Measurements from ENCODE around the gene S100PBP.

Gene S100PBP

DNA sequence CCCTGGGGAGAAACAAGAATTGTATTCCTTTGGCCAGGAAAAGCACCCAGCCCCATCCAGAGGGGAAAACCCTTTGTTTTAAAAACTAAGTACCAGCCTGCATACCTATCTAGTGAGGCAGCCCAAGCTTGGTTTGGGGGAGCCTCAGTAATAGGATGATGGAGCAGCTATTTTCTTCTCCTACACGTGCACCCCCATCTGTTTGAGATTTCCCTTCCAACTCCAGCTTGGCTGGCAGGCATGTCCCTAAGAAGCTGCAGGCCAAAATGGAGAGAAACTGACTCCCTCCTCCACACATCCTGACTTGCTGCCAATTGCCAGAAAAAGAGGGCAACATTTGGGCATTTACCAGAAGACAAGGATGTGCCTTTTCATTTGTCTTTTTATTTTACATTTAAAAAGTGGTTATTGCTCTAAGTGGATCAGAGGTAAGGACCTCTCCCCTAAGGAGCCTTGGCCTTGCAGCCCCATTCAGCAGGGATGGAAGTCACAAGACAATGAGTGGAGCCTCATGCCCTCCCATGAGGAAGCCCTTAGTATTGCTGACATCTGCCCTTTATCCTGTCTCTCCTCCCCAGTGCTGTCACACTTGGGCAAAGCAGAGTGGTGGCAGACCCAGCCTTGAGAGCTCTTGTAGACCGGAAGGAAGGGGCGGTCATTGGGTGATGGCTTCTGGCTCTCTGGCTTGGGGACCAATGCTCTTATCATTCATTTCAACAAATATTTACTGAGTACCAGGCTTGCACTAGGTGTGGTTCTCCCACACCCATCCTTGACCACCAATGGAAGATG is 44.6 kb downstream of the S100PBP start:
- peaks cover 36% of the 10 kb centered on the region for H3K36me3 ChIP-seq (ENCODE audit: insufficient read depth, low read length)
- H3K4me3 ChIP-seq (ENCODE audit: low read length): no peak overlapping the region
- H3K27me3 ChIP-seq (ENCODE audit: insufficient read depth, low read length): no peaks in the 10 kb centered on the region
- no peak overlapping the region for H2AFZ ChIP-seq (ENCODE audit: low read depth, low read length)
- no peaks in the 10 kb centered on the region for H3K4me1 ChIP-seq (ENCODE audit: insufficient read depth, low read length)
- no peaks in the 10 kb centered on the region for H3K9me3 ChIP-seq (ENCODE audit: low read length)

DNA sequence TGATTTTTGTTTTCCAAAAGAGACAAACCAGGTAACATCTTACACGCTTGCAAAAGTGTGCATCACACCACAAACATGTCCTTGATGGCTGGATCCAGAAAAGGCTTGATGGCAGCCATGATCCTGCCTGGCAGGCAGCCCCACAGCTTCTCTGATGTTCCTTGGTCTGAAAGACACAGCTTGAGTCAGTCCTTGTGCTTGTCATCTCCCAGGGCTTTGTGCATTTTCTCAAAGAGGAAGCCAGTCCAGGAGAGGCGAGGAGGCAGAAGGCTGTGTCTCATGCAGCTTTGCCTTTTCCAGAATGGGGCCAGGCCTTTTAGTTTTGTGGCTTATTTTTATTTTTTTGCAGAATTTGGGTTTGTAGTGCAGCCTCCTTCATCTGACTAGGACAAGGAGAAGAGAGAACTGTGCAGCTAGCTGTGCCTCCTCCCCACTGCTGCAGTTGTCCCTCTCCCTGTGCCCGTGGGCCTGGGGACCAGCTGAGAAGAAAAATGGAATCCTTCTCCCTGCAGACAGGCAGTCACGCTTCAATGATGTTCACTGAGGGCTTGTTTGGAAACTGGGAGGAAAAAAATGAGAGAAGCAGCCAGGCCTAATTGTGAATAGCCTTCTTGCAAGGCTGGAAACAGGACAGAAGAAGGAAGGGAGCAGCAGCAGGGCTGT is 45.9 kb downstream of the S100PBP start:
- no peaks in the 10 kb centered on the region for H3K9me3 ChIP-seq (ENCODE audit: low read length)
- H3K36me3 ChIP-seq (ENCODE audit: insufficient read depth, low read length): peaks cover 31% of the 10 kb centered on the region
- H3K4me3 ChIP-seq (ENCODE audit: low read length): no peak overlapping the region
- H3K27me3 ChIP-seq (ENCODE audit: insufficient read depth, low read length): no peaks in the 10 kb centered on the region
- H3K4me1 ChIP-seq (ENCODE audit: insufficient read depth, low read length): no peaks in the 10 kb centered on the region
- no peak overlapping the region for H2AFZ ChIP-seq (ENCODE audit: low read depth, low read length)

DNA sequence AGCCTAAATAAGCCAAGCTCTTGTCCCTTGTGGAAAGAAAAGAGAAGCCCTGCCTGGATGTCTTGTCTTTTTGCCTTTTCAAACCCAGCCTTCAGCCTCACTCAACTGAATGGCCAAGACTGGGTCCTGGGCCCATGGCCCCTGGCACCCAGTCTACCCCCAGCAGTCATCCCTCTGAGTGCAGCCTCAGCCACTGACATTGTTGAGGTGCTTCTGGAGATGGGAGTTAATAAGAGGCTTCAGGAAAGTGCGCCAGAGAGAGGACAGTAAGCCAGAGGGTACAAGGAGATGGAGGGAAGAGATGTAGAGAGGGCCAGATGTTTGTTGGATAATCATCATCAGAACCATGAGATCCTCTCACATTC is 46.4 kb downstream of the S100PBP start:
- H3K4me3 ChIP-seq (ENCODE audit: low read length): no peak overlapping the region
- H3K9me3 ChIP-seq (ENCODE audit: low read length): no peaks in the 10 kb centered on the region
- no peaks in the 10 kb centered on the region for H3K27me3 ChIP-seq (ENCODE audit: insufficient read depth, low read length)

DNA sequence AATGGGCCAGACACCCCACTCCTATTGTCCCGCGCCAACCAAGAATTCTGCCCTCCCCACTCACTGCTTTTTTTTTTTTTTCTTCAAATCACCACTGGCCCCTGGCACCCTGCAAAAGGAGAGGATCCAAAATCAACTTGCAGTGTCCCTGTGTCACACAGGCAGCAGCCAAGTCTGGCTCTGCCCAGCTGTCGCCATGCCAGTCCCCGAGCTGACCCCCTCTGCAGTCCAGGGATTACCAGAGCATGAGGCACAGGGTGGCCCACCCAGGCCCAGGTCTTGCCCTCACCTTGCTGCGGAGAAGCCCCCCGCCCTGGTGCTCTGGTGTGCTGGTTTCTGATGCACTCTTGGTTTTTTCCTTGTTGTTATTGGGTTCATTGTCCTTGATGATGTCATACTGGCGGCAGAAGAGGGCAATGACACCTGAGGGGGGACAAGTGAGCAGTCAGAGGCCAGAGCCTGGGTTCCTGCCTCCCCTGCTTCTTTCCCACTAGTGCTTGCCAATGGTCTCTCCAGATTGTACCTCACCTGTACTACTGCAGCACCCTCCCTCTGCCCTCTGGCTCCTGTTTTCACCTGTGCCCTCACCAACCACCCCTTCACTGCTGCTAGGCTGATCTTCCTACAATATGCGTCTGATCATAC is 47.0 kb downstream of the S100PBP start:
- peaks cover 31% of the 10 kb centered on the region for H3K36me3 ChIP-seq (ENCODE audit: insufficient read depth, low read length)
- no peaks in the 10 kb centered on the region for H3K9me3 ChIP-seq (ENCODE audit: low read length)
- no peak overlapping the region for H3K4me3 ChIP-seq (ENCODE audit: low read length)
- no peak overlapping the region for H2AFZ ChIP-seq (ENCODE audit: low read depth, low read length)
- no peaks in the 10 kb centered on the region for H3K27me3 ChIP-seq (ENCODE audit: insufficient read depth, low read length)
- no peaks in the 10 kb centered on the region for H3K4me1 ChIP-seq (ENCODE audit: insufficient read depth, low read length)

More for the DNA sequence above, 46.4 kb downstream of the S100PBP start:
- Histone ChIP-seq H3K4me1 (ENCODE audit: insufficient read depth, low read length) (no peaks in the 10 kb centered on the region), H2AFZ (ENCODE audit: low read depth, low read length) (no peak overlapping the region), H3K36me3 (ENCODE audit: insufficient read depth, low read length) (peaks cover 31% of the 10 kb centered on the region)

DNA sequence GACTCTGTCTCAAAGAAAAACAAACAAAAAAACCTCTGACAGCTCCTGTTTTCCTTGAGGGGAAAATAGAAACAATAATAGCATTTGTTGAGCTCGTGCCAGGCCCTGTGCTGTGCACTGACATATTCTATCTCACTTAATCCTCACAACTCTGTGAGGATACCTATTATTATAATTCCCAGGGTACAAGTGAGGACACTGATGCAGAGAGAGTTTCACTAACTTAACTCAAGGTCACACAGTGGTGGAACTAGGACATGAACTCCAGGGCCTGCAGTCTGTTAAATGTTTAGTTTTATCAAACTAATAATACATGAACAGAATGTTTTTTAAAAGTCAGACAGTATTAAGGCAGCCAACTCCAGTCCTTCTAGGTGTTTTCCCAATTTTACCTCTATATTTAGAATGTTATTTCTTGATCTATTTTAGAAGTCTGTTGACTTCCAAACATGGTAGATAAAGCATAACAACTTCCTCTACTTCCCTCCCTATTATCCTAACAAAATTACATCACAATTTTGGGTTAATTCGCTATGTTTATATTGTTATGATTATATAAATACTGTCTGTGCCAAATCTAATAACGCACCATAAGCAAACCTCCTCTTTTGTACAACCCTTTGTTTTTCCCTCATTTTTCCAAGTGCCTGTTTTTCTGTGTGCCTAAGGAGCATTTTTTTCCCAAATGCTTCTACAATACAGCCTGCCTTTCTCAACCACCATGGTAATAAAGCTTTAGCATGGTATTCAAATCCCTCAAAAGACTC is 48.4 kb downstream of the S100PBP start:
- Histone ChIP-seq H3K36me3 (ENCODE audit: insufficient read depth, low read length) (peaks cover 30% of the 10 kb centered on the region), H3K9me3 (ENCODE audit: low read length) (no peaks in the 10 kb centered on the region), H3K4me1 (ENCODE audit: insufficient read depth, low read length) (peaks cover 9% of the 10 kb centered on the region), H3K4me3 (ENCODE audit: low read length) (no peak overlapping the region), H2AFZ (ENCODE audit: low read depth, low read length) (no peak overlapping the region), H3K27me3 (ENCODE audit: insufficient read depth, low read length) (no peaks in the 10 kb centered on the region)

DNA sequence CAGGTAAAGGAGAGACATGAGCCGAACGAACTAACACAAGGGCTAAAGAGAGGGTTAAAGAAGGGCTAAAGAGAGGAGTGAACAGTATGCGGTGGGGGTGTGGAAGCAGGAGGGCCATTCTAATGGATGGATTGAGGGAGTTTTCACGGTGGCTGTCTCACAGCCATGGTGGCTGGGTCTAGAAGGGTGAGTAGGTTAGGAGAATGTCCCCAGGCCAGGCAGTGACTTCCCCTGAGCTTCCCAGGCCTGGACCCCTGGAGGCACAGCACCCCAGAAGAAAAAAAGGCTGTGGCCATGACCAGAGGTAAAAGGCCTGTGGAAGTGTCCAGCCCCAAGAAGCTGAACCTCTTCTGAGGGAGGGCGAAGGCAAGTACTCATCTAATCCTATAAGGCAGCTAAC is 49.7 kb downstream of the S100PBP start:
- H3K4me3 ChIP-seq (ENCODE audit: low read length): no peak overlapping the region
- H3K36me3 ChIP-seq (ENCODE audit: insufficient read depth, low read length): peaks cover 23% of the 10 kb centered on the region
- H3K9me3 ChIP-seq (ENCODE audit: low read length): no peaks in the 10 kb centered on the region
- no peak overlapping the region for H2AFZ ChIP-seq (ENCODE audit: low read depth, low read length)
- H3K4me1 ChIP-seq (ENCODE audit: insufficient read depth, low read length): peaks cover 19% of the 10 kb centered on the region
- no peaks in the 10 kb centered on the region for H3K27me3 ChIP-seq (ENCODE audit: insufficient read depth, low read length)

DNA sequence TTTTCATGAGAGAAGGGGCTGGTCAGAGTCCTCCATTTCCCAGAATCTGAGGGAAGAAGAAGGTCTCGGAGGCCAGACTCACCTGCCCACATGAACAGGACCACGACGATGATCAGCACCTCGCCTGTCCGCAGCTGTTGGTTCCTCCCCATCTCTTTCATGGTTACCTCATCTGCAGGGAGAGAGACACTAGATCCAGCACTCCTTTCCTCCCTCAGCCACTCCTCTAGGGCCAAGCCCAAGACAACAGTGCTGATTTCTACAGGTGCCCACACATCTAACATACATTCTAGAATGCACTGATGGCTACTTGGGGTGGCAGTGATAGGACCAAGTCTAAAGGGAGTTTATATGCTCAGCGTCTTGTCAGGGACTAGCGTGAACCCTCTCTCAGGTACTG is 50.2 kb downstream of the S100PBP start:
- H3K4me1 ChIP-seq (ENCODE audit: insufficient read depth, low read length): peaks cover 21% of the 10 kb centered on the region
- H2AFZ ChIP-seq (ENCODE audit: low read depth, low read length): no peak overlapping the region
- no peaks in the 10 kb centered on the region for H3K27me3 ChIP-seq (ENCODE audit: insufficient read depth, low read length)
- no peak overlapping the region for H3K4me3 ChIP-seq (ENCODE audit: low read length)
- no peaks in the 10 kb centered on the region for H3K9me3 ChIP-seq (ENCODE audit: low read length)
- peaks cover 18% of the 10 kb centered on the region for H3K36me3 ChIP-seq (ENCODE audit: insufficient read depth, low read length)

DNA sequence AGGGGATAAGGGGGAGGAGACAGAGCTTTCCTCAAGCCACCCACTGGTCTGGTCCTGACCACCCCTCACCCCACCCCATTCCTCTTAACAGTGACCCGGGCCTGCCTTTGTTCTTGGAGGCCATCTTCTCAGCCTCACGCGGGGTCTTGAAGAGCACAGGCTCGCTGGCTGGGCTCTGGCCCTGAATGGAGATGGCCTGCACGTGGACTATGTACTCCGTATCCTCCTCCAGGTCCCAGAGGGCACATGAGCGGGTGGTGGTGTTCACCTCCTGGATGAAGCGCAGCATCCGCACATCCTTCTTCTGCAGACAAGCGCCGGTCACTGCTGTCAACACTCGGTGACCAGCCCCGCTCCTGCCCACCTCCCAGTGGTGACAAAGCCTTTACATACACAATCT is 50.6 kb downstream of the S100PBP start:
- H3K27me3 ChIP-seq (ENCODE audit: insufficient read depth, low read length): no peaks in the 10 kb centered on the region

DNA sequence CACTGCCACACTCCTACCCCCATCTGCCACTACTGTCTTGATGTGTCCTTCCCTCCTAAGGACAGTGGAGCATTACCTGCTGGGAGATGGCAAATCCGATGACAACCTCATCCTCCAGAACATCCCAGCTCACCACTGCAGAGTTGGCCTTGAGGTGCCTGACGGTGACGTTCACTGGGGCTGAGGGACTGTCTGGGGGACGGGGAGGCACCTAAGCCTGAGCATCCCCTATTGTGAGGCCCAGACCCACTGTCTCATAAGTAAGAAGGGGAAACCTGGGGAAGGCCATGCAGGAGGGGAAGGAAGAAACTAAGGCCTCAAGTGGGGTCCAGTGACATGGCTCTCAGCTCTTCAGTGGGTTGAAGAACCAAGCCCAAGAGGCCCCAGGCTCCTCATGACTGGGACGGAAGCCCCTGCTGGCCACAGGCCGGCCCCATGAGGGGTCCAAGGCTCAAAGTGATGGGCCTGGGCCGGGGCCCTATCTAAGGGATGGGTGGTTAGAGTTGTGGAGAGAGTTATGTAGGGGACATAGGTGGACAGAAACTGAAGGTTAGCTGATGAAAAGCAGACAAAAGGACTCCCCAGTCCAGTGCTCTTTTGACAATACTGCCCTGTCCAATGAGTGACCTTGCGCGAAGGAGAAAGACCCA is 51.5 kb downstream of the S100PBP start:
- peaks cover 21% of the 10 kb centered on the region for H3K4me1 ChIP-seq (ENCODE audit: insufficient read depth, low read length)
- no peaks in the 10 kb centered on the region for H3K27me3 ChIP-seq (ENCODE audit: insufficient read depth, low read length)
- no peak overlapping the region for H3K4me3 ChIP-seq (ENCODE audit: low read length)
- H2AFZ ChIP-seq (ENCODE audit: low read depth, low read length): no peak overlapping the region
- peaks cover 9% of the 10 kb centered on the region for H3K36me3 ChIP-seq (ENCODE audit: insufficient read depth, low read length)
- H3K9me3 ChIP-seq (ENCODE audit: low read length): no peaks in the 10 kb centered on the region

More for the DNA sequence above, 50.6 kb downstream of the S100PBP start:
- H2AFZ ChIP-seq (ENCODE audit: low read depth, low read length): no peak overlapping the region
- no peaks in the 10 kb centered on the region for H3K9me3 ChIP-seq (ENCODE audit: low read length)
- H3K4me3 ChIP-seq (ENCODE audit: low read length): no peak overlapping the region
- H3K36me3 ChIP-seq (ENCODE audit: insufficient read depth, low read length): peaks cover 17% of the 10 kb centered on the region
- H3K4me1 ChIP-seq (ENCODE audit: insufficient read depth, low read length): peaks cover 21% of the 10 kb centered on the region

DNA sequence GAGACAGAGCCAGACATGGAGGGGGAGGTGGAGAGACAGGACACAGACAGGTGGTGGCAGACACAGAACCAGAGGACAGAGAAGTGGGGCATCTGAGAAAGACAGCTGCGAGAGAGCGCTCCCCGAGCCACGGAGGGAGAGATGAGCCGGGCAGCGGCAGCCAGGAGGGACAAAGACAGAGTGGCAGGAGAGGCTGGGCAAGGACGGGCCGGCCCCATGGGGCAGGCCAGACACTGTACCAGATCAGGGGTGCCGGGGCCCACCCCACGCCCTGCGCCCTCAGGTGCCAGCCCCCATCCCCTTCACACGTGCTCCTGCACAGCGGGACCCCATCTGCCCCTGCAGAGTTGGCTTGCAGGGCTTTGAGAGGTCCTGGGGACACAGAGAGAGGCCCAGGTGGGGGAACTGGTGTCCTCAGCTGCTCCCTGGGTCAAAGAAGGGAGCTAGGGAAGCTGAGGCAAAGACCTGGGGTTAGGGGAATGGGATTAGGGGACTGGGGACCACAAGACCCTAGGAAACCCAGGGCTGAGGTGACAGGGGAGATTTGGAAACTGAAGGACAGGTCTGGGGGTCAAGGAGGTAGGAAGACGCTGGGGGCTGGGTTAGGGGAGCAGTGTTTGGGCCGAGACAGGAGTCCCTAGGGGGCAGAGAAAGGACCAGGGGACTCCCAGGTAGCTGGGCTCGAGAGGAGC is 52.6 kb downstream of the S100PBP start:
- Histone ChIP-seq H3K4me3 (ENCODE audit: low read length) (peak overlapping the region; percentile 40), H3K4me1 (ENCODE audit: insufficient read depth, low read length) (peaks cover 21% of the 10 kb centered on the region), H3K36me3 (ENCODE audit: insufficient read depth, low read length) (no peaks in the 10 kb centered on the region), H3K27me3 (ENCODE audit: insufficient read depth, low read length) (no peaks in the 10 kb centered on the region), H2AFZ (ENCODE audit: low read depth, low read length) (no peak overlapping the region), H3K9me3 (ENCODE audit: low read length) (no peaks in the 10 kb centered on the region)

DNA sequence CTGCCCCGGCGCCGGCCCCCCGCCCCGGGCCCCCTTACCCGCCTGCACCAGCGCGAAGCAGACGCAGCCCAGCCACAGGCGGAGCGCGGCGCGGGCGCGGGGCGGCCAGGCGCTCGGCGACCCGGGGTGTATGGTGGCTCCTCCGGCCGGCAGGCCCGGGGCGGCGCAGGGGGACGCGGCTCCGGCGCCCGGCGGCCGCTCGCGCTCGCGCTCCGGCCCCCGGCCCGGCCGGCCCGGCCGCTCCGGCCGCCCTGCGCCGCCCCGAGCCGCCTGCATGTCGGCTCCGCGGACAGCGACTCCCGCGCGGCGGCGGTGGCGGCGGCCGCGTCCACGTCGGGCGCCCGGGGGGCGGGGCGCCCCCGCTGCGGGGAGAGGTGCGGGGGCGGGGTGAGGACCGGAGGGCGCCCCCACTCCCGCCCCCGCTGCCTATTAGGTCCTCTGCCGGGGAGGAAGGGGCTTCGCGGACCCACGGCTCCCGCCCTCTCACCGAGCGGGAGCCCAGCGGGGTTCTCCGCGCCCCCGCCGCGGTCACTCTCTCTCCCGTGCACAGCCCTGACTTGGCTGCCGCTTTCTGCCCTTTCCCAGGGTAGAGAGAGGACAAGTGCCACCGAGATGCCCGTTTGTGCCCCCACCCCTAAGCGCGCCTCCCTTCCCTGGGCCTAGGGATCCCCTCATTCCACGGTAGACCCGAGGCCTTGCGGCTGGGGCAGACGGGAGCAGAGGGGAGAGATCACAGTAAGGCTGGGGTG is 53.3 kb downstream of the S100PBP start, which contains the start of gene FNDC5:
FNDC5 (minus strand) TSS at position 298 of the 749 bp plus-strand sequence.
- H3K36me3 ChIP-seq (ENCODE audit: insufficient read depth, low read length): no peaks in the 10 kb centered on the region
- peak within 1 kb of the TSS; percentile 40 for H3K4me3 ChIP-seq (ENCODE audit: low read length)
- H3K9me3 ChIP-seq (ENCODE audit: low read length): no peaks in the 10 kb centered on the region
- H2AFZ ChIP-seq (ENCODE audit: low read depth, low read length): peak within 1 kb of the TSS; percentile 30
- H3K27me3 ChIP-seq (ENCODE audit: insufficient read depth, low read length): no peaks in the 10 kb centered on the region
- peaks cover 21% of the 10 kb centered on the region for H3K4me1 ChIP-seq (ENCODE audit: insufficient read depth, low read length)
